ENCODE results near the gene GSTA4.
A peak's percentile ranks its signal among the peaks of the same experiment; 100 is the strongest.
"Not testable (repeated sequence)": the region's sequence is repeated elsewhere in the genome, so short reads cannot be mapped to it uniquely, and the experiment has no call there.

GSTA4 gene

DNA sequence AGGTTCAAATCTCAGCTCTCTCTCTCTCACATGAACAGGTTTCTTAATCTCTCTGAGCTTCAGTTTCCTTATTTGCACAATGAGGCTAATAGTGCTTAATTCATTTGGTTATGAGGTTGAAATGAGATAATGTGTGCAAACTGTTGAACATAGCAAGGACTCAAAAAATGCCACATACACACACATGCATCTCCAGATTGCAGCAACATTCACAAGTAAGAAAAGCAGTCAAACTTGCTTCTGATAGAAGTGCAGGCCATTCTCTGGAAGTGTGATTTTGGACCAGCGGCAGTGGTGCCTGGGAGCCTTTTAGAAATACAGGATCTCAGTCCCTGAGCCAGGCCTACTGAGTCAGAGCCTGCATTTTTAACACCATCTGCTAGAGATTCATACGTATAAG lies 25.7 kb downstream of the GSTA4 start:
- no peak for DNase-seq

DNA sequence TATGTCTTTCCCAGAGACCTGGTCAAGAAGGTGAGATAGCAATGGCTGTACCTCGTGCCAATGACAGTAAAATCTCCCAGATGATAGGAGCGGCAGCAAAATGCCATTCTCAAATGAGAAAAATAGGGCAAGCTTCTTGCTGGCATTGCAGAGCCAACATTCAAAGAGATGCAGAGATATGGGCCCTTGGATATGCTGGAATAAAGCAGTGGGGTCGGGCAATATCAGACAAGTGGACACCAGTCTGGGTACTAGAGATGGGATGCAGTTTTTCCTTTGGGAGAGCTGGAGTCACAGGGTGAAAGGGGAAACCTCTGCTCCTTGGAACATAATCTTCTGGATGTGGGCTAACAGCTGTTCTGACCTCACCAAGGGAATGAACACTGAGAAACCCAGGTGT lies 29.0 kb downstream of the GSTA4 start:
- no peak for DNase-seq

DNA sequence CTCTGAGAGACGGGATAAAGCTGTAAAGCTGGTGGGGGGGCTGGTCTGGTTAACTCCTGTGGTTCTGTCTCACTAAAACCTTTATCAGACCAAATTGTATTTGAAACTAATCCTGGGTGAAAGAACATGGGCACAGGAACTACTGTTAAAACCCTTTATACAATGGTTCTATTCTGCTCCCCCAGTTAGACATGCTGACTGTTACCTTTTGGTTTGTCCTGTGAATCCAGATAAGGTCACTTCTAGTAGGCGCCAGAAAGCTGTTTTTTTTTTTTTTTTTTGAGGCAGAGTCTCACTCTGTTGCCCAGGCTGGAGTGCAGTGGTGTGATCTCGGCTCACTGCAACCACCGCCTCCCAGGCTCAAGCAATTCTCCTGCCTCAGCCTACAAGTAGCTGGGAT lies 29.7 kb downstream of the GSTA4 start:
- no peak for DNase-seq

DNA sequence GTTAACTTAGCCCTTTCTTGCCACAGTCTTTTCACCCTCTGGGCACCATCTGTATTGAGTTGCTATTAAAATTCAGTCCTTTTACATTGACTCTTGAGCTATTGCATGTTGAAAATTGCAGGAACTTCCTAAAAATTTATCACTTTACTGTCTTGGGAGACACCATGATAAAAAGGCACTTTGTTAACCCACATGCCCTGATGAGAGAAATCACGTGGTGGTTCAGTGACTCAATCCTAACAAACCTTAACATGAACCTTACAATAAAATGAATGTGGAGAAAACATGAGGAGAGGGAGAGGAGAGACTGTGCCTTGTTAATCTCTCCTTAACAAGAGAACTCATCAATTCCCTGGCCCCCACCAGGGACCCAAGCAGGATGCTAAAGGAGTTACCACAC lies 30.8 kb downstream of the GSTA4 start:
- no peak for DNase-seq

DNA sequence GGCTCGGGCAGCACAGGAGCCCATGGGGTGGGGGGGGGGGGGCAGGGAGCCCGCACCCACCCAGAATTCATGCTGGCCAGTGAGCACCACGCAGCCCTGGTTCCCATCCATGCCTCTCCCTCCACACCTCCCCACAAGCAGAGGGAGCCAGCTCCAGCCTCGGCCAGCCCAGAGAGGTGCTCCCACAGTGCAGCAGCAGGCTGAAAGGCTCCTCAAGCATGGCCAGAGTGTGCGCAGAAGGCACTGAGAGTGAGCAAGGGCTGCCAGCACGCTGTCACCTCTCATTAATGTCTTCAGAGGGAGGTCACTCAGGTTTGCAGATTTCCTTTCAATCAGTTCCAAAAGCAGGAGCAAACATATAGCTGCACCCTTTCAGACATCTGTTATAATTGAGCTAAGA lies 32.4 kb downstream of the GSTA4 start:
- DNase-seq = no peak

DNA sequence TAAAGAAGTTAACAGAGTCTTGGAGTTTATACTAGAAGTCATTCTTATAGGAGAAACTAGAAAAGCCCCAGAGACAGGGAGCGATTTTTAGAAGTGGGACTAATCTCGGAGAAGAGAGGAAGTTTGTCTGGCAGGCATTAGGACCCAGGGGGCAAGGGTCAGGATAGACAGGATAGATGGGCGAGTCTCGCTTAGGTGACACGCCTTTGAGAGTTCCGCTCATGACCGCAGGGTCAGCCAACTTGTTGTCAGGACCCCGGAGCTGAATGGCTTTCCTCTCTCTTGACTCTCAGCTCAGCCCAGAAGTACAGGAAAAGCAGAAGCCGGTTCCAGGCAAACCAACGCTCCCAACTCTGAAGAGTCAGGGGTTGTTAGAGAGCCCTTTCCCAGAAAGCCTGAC lies 34.1 kb downstream of the GSTA4 start:
- DNase-seq = peak in 1 of 2 experiments; percentile 19

DNA sequence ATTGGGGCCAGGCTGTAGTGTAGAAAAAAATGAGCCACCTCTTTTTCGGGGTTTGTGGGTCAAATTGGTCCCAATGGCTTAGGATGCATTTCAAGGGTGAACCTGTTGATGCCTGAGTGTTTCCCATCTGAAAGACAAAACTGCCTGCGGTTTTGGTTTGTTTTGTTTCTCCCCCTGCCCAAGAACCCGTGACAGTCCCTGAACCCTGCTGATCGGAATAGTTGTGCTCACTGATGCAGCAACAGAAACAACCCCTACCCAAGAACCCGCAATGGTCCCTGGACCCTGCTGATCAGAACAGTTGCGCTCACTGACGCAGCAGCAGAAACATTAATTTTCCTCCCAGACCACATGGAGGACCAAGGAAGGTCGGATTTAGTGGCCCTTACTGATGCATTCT lies 34.9 kb downstream of the GSTA4 start:
- DNase-seq = not testable (repeated sequence)

DNA sequence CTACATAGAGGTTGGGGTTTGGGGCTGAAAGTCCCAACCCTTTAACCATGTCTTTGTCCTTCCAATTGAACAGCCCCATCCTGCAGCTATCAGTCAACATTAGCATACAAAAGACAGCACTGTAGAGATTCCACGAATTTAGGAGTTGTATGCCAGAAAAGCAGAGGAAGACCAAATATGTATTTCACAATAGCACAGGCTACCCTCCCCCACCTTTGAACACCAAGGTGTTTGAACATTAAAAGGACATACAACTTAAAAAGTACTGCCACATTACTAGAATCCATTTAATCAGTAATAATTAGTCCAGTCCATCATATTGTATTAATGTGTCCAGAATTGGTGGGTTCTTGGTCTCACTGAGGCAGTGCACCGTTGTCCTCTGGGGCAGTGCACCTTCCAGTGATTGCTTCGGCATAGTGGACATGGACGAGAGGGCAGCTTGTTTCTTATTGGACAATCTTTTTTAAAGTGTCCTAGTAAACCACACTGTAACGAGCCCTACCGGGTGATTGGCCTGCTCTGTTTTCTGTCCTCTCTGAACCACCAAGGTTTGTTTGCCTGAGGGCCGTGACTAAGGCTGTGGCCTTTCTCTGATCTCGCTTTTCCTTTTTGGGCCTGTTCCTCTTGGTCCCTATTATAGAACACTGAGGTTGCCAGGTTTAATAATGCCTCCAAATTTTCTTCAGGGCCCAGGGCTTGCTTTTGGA lies 36.4 kb downstream of the GSTA4 start:
- DNase-seq = no peak

DNA sequence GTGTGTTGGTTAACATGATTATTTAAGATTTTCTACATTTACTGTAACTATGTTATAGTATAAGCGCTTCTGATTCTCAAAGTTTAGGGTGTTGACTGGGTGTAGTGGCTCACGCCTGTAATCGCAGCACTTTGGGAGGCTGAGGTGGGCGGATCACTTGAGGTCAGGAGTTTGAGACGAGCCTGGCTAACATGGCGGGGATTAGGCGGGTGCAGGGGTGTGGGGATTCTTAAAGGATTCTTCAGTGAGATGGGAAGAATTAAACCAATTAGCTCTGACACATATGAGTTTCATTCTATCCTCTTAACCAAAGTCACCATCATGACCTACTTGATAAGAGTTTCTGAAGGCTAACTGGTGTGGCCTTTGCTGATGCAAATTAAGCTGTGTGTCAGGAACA lies 39.2 kb downstream of the GSTA4 start:
- no peak for DNase-seq

DNA sequence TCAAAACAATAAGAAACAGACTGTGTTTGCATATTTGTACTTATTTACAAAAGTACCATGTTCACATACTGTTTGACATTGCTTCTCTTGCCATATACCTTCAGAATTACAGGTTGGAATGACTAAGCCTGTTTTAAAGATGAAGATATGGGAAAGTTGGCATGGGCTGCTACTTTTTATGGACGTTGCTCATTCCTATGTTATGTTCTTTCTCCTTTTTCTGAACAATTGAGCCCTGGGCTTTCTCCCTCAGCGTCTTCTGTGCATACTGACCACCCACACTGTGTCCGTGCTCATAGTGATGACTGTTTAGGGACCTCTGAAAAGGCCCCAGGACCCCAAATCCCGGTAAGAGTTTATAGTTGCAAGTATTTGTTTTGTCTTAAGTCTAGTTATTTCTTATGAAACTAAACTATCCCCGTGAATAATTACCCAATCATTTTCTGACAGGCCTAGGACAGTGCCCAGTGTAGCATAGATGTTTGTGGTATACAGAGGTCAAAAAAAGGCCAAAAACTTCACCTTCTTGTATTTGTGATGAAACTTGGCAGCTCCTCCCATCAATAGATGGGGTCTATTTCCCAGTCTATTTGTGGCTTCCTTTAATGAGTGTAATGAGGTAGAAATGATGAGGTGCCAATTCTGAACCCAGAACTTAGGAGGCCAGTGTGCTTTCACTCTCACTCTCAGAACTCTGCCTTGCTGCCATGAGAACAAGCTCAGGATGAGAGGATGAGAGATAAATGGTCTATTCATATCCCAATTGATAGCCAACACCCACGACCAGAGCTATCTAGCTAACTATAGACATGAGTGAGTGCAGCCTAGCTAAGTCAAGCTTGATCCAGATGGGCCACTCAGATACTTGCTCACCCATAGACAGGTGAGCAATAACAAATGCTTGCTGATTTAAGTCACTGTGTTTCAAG lies 40.9 kb downstream of the GSTA4 start:
- no peak for DNase-seq

DNA sequence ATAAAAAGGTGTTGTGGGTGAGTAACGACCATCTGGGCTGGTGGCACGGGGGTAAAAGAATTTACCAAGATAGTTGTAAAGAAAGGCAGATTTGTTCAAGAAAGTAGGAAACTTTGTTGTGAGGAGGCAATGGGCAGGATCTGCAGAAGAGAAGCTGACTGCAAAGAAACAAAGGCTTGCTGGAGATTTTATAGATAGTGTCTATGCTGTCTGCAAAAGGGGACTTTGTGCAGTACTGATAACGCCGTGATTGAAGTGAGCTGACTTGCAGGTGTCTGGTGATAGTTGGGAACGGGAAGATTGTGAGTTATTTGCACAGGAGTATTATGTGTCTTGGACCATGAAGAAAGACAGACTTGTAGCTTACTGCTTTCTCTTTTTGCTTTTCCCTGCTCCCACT lies 48.8 kb downstream of the GSTA4 start:
- DNase-seq = no peak

DNA sequence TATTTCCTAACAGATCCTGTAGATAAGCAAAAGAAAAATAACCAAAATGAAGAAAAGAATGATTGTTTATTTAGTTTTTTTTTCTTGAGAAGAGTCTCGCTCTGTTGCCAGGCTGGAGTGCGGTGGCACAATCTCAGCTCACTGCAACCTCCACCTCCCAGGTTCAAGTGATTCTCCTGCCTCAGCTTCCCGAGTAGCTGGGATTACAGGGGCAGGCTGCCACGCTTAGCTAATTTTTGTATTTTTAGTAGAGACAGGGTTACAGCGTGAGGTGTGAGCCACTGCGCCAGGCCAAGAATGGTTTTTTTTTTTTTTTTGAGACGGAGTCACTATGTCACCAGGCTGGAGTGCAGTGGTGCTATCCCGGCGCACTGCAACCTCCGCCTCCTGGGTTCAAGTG lies 52.3 kb downstream of the GSTA4 start:
- not testable (repeated sequence) for DNase-seq

DNA sequence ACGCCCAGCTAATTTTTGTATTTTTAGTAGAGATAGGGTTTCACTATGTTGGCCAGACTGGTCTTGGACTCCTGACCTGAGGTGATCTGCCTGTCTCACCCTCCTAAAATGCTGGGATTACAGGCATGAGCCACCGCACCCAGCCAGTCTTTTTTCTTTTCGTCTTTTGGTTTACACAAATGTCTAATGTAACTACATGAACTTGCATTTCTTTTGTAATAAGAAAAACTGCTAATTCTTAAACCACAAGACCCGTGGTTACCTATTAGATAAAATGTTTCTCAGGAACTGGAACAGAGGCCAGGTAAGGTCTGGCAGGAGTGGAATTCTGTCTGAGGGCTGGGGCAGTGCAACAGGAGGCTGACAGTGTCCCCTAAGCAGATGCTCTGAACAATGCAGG lies 52.9 kb downstream of the GSTA4 start:
- no peak for DNase-seq

DNA sequence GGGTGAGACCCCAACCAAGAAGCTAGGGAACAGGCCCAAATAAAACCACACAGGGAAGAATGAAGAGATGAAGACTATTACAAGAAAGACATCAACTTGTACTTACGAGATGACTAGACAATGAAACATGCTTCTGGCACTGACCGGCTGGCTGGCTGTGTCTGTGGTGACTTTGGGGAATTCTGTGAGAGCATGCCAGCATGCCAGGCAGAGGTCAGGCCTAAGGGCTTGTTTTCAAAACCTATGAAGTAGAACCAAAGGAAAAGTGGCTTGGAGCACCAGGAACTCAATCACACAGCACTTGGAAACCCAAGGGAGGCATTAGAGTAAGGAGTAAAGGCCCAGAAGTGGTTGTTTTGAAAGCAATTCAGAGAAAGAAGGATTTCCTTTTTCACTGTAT lies 57.2 kb downstream of the GSTA4 start:
- no peak for DNase-seq

DNA sequence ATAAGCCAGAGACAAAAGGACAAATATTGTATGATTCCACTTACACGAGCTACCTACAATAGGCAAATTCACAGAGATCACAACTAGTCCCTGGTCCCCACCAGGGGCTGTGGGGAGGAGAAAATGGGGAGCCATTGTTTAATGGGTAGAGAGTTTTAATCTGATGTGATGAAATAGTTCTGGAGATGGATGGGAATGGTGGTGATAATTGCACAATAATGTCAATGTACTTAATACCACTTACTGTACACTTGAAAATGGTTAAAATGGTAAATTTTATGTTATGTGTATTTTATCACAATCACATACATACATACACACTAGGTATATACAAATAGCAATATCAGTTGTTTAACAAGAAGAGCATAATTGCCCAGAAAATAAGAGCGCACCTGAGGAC lies 61.3 kb downstream of the GSTA4 start:
- DNase-seq = no peak

DNA sequence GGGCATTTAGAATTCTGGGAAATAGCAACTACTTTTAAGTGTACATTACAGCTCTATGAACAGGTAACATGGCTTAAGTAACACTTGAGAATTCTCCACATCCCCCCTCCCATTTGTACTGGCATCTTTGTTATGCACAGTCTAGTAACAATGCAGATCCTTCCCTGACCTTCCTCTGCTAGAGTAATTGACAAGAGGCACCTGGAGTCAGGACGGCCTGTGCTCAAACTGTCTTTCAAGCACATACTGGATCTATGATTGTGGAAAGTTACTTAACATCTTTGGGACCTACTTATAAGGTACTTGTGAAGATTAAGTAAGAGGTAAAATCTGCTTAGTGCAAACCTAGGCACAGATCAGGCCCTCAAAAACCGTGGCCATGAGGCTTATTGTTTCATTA lies 63.7 kb downstream of the GSTA4 start:
- no peak for DNase-seq

DNA sequence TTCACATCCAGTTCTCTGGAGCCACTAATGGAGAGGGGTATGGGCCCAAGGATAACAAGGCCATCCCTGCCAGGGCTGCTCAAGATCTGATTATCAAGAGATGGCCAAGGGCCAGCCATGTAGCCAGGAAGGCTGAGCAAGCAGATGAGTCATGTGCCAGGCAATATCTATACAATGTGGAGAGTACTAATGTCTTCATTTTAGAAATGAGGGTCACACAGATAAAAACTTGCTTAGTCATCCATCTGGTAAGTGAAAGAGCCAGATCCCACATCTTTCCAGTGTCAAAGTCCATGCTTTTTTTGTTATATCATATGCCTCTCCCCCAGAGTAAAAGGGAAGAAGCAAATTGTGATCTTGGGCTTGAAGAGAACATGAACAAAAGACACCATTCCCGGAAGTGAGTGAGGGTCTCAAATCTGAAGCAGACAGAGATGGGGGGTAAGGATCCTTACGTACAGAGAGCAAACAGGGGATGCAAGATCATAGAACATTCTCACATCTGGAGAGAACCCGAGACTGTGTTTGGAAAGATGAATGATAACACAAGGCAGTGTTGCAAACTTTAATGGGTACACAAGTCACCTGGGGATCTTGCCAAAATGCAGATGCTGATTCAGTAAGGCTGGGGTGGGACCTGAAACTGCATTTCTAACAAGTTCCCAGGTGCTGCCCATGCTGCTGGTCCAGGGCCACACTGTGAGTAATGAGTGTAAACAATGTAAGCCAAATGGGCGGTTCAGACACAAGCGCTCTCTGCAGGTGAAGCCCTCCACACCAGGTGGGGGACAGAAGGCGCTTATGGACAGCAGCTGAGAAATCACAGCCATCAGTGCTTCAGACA lies 65.5 kb downstream of the GSTA4 start:
- DNase-seq = peak; percentile 77 to 82
